DND-41 (cell line): ENCODE measurements around the gene FBXL20.
A peak's percentile ranks its signal among the peaks of the same experiment; 100 is the strongest.

ENCODE experiments used
- ATAC-seq: fragments of 200-7000 bp; cut with Tn5 transposase; 3 replicates; pipeline ENCODE4 v1.9.1; 2021; ENCODE audit warnings: low read depth; ENCODE audit not compliant: insufficient read depth
- DNase-seq: peaks from one replicate; pipeline ENCODE4 v3.0.0-alpha.2; 2020
- H2AFZ ChIP-seq: 2 replicates; pipeline ENCODE4 v1.6.0; 2012; ENCODE audit warnings: low read depth, low read length
- H3K27ac ChIP-seq: 2 replicates; pipeline ENCODE4 v1.5.1; 2012; ENCODE audit warnings: low read length, inconsistent platforms
- H3K27me3 ChIP-seq: fragments of 200-600 bp; sonication (generic); 2 replicates; pipeline ENCODE4 v1.6.0; 2012; ENCODE audit warnings: low read length, mild to moderate bottlenecking, inconsistent platforms; ENCODE audit not compliant: insufficient read depth, poor library complexity
- H3K36me3 ChIP-seq: 2 replicates; pipeline ENCODE4 v1.5.1; 2012; ENCODE audit warnings: low read length, inconsistent platforms; ENCODE audit not compliant: insufficient read depth
- H3K4me1 ChIP-seq: 2 replicates; pipeline ENCODE4 v1.5.1; 2012; ENCODE audit warnings: mild to moderate bottlenecking, low read length; ENCODE audit not compliant: insufficient read depth
- H3K4me2 ChIP-seq: 2 replicates; pipeline ENCODE4 v1.6.0; 2012; ENCODE audit warnings: mild to moderate bottlenecking, moderate library complexity, low read length, inconsistent platforms; ENCODE audit not compliant: insufficient read depth
- H3K4me3 ChIP-seq, 2 experiments: fragments of 200-600 bp in 1 of 2; shearing (Covaris generic) in 1 of 2; 2 replicates each; pipeline ENCODE4 v1.5.1; 2012 to 2016; ENCODE audit warnings: inconsistent platforms in 2 of 2, low read length in 2 of 2, mild to moderate bottlenecking in 2 of 2, low read depth in 1 of 2, moderate library complexity in 1 of 2
- H3K79me2 ChIP-seq: 2 replicates; pipeline ENCODE4 v1.6.0; 2012; ENCODE audit warnings: low read length, inconsistent platforms; ENCODE audit not compliant: insufficient read depth
- H3K9ac ChIP-seq: 2 replicates; pipeline ENCODE4 v1.6.0; 2012; ENCODE audit warnings: low read depth, mild to moderate bottlenecking, inconsistent platforms, low read length, moderate library complexity
- H3K9me3 ChIP-seq: 2 replicates; pipeline ENCODE4 v1.5.1; 2012; ENCODE audit warnings: low read length, moderate library complexity, mild to moderate bottlenecking, inconsistent platforms; ENCODE audit not compliant: insufficient read depth, severe bottlenecking
- H4K20me1 ChIP-seq: 2 replicates; pipeline ENCODE4 v1.6.0; 2012; ENCODE audit warnings: low read length; ENCODE audit not compliant: insufficient read depth
- EZH2 ChIP-seq: IDR thresholded peaks from 3 replicates; pipeline ENCODE4 v1.6.1; 2012; ENCODE audit warnings: borderline replicate concordance, low read depth, mild to moderate bottlenecking, moderate library complexity, low read length, inconsistent platforms; ENCODE audit not compliant: severe bottlenecking
- TF ChIP-seq, protein P1 (sequence below): IDR thresholded peaks from 2 replicates; pipeline ENCODE4 v1.5.1; 2012; ENCODE audit warnings: borderline replicate concordance, low read length, moderate library complexity, mild to moderate bottlenecking; ENCODE audit not compliant: poor library complexity, severe bottlenecking; ENCODE audit errors: extremely low read depth

FBXL20 gene

DNA sequence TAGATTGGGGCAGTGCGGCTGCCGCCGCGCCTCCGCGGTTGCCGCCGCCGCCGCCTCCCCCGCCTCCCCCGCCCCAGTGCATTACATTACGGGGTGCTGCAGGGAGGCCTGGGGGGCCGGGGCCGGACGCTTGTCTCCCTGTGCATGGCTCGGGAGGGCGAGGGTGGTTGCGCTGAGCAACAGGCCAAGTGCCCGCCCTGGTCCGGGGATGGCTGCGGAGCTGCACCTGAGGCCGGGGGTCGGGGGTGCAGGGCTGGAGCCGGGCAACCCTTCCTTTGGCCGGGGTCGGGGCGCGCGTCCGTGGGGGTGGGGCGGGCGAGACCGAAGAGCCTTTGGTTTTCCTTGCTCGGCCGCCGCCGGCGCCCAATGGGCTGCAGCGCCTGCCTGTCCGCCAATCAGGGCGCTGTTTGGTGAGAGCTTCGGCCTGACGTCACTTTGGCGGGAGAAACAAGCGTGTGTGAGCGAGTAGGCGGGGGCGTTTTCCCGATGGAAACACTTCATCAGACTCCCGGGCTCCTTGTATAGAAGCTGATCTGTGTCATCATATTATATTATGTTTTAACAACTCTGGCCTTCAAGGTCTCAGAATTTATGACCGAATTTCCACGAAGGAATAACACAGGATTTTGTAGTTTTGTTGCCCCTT, 941 bp upstream of the FBXL20 start:
- ATAC-seq = peak; percentile 78
- Histone ChIP-seq H3K9ac (peak overlapping the region; percentile 84), H3K27ac (peak overlapping the region; percentile 81), H3K36me3 (peaks cover 17% of the 10 kb centered on the region), H3K4me2 (peak overlapping the region; percentile 78), H3K4me1 (peaks cover 27% of the 10 kb centered on the region), H2AFZ (peak overlapping the region; percentile 99), H3K27me3 (no peaks in the 10 kb centered on the region), H3K9me3 (no peaks in the 10 kb centered on the region), H4K20me1 (peaks cover 14% of the 10 kb centered on the region; the same call in 1 of the 2 replicates), H3K79me2 (peaks cover 34% of the 10 kb centered on the region), H3K4me3 (peak overlapping the region; percentile 79 to 100)
- DNase-seq = peak; percentile 90
- TF ChIP-seq, protein P1, sequence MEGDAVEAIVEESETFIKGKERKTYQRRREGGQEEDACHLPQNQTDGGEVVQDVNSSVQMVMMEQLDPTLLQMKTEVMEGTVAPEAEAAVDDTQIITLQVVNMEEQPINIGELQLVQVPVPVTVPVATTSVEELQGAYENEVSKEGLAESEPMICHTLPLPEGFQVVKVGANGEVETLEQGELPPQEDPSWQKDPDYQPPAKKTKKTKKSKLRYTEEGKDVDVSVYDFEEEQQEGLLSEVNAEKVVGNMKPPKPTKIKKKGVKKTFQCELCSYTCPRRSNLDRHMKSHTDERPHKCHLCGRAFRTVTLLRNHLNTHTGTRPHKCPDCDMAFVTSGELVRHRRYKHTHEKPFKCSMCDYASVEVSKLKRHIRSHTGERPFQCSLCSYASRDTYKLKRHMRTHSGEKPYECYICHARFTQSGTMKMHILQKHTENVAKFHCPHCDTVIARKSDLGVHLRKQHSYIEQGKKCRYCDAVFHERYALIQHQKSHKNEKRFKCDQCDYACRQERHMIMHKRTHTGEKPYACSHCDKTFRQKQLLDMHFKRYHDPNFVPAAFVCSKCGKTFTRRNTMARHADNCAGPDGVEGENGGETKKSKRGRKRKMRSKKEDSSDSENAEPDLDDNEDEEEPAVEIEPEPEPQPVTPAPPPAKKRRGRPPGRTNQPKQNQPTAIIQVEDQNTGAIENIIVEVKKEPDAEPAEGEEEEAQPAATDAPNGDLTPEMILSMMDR = no peak
- no peak for TF ChIP-seq EZH2

DNA sequence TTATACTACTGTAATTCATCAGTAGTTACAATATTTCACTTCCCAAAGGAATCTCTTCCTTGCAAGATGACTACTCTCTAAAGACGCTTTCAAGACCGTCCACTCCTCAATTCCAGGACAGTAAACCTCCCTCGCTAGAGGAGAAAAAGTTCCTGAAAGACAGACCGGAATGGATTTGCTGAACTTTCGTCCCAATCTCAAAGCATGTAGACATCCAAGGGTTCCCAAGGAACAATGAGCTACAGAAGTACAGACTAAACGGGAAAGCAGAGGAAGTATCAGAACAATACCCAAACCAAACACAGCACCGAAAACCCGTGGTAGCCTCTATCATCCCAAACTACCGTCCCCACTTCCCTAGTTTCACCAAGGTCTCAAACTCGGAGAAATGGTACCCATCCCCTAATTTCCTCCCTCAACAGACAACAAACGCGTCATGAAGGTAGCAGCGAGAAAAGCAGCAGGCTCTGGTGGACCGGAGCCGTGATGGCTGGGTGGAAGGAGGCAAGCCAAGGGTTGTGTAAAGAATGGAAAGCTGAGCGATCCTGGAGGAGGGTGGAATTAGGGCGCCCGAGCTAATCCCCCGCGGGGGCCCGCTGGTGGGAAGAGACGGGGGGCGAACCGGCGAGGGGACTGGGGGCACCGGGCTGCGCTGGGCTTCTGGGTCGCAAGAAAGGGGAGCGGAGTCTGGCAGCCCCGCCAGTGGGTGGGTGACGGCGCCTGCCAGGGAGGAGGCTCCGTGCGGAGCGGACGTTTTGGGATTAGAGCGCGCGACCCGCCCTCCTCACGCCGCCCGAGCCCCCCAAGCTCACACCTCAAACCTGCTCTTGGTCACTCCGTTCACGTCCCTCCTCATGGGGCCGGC, 647 bp downstream of the FBXL20 start:
- H2AFZ ChIP-seq = peak overlapping the region; percentile 99
- ATAC-seq (peak; percentile 15), DNase-seq (no peak)
- TF ChIP-seq, protein P1 = no peak
- TF ChIP-seq EZH2 = no peak
- peaks cover 14% of the 10 kb centered on the region; the same call in 1 of the 2 replicates for H4K20me1 ChIP-seq
- H3K27me3 ChIP-seq = no peaks in the 10 kb centered on the region
- H3K36me3 ChIP-seq = peaks cover 3% of the 10 kb centered on the region; the same call in 1 of the 2 replicates
- H3K9ac ChIP-seq = peak overlapping the region; percentile 84
- peak overlapping the region; percentile 9 for H3K27ac ChIP-seq
- peak overlapping the region; percentile 79 to 100 for H3K4me3 ChIP-seq
- peak overlapping the region; percentile 78 for H3K4me2 ChIP-seq
- H3K79me2 ChIP-seq = peaks cover 44% of the 10 kb centered on the region
- H3K9me3 ChIP-seq = no peaks in the 10 kb centered on the region
- H3K4me1 ChIP-seq = peaks cover 27% of the 10 kb centered on the region

GRCh38 chr17:39399791-39400190, 1.6 kb downstream of the FBXL20 start:
- Histone ChIP-seq H3K4me1 (peaks cover 27% of the 10 kb centered on the region), H3K79me2 (peaks cover 53% of the 10 kb centered on the region), H4K20me1 (peaks cover 14% of the 10 kb centered on the region; the same call in 1 of the 2 replicates), H3K4me3 (0 out of 4 replicates have a peak overlapping the region, but pooled peaks of 1 of the 2 experiments have one; percentile 100), H2AFZ (no peak overlapping the region), H3K27ac (no peak overlapping the region), H3K9ac (no peak overlapping the region; the same call in 1 of the 2 replicates), H3K4me2 (peak overlapping the region; percentile 78; the same call in 1 of the 2 replicates), H3K27me3 (no peaks in the 10 kb centered on the region), H3K9me3 (no peaks in the 10 kb centered on the region), H3K36me3 (peaks cover 3% of the 10 kb centered on the region; the same call in 1 of the 2 replicates)
- DNase-seq (no peak), ATAC-seq (no peak)
- TF ChIP-seq EZH2 = no peak
- TF ChIP-seq, protein P1 = no peak
